HG03045 (cell line): ENCODE measurements around the gene GRAMD1B.
A peak's percentile ranks its signal among the peaks of the same experiment; 100 is the strongest.

Experiments
- ATAC-seq: cut with Tn5 transposase; IDR thresholded peaks from one replicate; pipeline ENCODE4 v1.9.1; 2021; ENCODE audit warnings: mild to moderate bottlenecking, moderate library complexity; ENCODE audit not compliant: unreplicated experiment

The GRAMD1B gene

DNA sequence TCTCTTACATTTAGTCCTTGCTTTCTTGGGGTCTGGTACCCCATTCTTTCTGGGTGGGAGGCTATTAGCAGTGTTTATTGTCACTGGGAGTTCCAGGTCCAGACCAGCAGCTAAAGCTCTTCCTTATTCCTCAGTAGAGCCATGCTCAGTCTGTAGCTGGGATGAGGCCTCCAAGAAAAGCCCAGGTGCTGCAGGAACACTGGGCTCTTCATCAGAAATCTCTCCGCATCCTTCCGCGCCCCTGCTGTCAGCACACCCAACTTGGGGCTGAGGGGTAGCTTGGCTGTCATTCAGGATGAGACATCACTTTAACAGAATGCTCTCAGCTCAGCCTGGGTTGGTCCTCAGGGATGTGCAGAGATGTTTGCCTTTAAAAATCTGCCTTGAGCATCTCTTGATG, 97.5 kb downstream of the GRAMD1B start:
- ATAC-seq, result no peak

DNA sequence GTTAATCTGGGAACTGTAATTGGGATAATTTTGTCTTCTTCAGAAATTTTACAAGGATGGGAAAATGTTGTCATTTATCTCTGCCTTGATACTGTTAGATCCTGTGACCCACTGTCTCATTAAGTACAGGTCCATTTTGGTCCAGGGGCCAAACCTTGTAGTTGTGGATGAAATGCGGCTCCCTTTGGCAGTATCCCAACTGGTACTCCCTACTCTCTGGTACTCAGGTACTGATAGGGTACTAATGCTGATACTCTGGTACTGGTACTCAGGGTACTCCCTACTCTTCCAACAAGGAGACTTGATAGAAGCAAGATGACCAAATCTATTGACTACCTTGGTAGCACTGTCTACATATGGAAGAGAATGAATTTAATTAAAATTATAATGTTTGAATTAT, 97.9 kb downstream of the GRAMD1B start:
- no peak for ATAC-seq

DNA sequence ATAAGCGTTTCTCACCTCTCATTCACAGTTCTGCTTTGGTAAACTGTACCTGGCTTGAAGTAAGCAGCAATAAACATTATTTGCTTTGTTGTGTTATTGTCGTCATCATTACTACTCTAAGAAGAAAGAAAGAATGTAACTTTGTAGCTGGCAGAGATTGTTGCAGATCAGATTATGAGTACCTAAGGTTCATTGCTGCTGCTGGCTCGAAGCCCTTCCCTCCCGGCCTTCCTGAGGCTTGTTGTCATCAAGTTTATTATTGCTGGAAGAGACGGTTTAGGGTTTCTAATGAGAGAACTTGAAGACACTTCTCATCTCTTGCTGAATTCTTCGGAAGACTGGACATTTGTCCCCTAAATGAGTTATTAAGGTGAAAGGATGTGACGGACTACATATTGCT, 101.3 kb downstream of the GRAMD1B start:
- ATAC-seq, result no peak

DNA sequence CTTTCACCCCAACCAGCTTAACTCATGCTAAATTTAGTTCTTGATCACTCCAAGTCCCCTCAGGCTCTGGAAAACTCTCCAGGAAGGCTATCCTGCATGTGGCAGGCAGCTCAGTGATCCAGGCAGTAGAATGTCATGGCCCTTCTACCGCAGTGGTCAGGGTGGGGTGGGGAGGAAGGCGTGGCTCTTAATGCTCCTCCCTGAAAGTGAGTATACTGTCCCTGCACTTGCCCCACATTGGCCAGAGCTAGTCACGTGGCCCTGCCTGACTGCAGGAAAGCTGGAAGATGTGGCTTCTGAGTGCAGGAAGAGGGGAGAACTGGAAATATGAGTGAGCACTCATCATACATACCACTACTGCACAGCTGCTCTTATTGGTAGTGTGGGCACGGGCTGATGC, 102.1 kb downstream of the GRAMD1B start:
- ATAC-seq, result no peak

DNA sequence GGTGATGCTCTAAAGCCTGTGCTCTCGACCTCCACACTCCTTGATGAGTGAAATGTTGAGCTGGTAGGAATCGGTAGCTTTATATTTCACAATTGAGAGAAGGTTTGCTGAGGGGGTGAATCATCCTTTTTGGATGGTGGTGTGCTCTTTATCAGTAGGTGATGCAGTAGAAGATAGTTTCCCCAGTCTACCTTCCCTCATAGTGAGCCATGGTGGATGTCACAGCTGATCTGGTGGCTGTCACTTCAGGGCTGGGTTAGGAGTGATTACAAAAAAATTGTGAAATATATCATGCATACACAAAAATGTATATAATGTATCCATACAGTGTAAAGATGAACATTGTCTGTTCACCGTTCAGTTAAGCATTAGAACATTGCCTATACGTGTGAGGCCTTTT, 105.3 kb downstream of the GRAMD1B start:
- ATAC-seq, result no peak

DNA sequence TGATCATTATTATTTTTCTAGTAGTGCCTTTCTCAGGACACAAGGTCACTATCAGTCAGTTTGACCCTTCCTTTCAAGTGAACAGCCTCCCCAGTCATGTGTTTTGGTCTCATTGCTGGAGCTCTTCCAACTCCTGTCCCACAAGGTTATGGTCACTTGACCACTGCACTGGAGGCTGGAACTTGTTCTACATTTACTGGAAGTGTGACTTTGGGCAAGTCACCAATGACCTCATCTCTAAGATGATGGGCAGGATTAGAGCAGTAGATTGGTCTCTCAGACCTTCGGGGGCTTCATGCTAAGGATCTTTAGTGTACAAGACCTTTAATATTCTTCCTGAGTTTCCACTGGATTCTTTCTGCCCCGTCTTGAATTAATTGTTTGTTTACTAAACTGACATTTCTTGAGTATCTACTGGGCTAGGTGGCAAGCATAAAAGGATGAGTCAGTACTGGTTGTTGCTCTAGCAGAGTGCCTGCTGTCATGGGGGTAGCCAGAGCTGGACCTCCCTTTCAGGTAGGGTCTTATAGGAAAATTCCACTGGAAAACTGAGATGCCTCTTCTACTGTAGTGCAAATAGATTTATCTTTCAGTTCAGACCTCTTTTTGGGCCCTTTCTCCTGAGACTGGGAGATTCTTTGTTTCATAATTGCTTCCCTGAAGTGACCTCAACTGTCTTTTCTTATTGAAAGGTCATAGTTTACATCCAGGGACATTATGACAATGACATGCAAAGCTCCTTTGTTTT, 106.8 kb downstream of the GRAMD1B start:
- no peak for ATAC-seq

DNA sequence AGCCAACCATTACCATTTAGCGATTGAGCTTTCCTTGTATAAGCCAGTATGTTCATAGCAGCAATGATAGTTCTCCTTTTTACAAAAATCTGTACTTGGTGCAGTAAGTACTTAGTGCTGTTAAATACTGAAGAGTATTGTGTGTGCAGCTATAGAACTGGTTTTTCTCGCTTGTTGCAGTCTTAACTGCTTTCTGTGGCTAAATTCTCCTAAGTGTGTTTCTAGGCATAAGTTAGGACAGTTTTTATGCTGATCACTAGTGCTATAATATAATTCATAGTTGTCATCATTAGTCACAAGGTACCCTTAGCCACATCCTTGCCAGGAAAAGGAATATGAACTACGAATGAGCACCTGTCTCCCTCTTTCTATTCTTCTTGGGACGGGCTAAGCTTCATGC, 107.7 kb downstream of the GRAMD1B start:
- ATAC-seq, result no peak

DNA sequence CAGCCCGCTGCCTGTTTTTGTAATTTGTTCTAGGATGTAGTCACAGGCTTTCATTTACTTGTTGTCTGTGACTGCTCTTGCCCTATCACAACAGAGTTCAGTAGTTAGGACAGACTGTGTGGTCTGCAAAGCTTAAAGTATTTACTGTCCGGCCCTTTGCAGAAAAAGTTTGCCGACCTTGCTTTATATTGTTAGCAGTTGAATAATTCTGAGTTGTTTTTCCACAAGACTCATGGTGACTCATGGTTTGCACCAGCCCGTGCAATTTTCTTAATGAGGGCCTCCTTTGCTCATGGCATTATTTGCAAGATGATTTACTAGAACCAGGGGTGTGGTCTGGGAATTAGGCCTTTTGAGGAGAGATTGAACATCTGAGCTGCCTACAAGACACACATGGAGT, 113.7 kb downstream of the GRAMD1B start:
- no peak for ATAC-seq

DNA sequence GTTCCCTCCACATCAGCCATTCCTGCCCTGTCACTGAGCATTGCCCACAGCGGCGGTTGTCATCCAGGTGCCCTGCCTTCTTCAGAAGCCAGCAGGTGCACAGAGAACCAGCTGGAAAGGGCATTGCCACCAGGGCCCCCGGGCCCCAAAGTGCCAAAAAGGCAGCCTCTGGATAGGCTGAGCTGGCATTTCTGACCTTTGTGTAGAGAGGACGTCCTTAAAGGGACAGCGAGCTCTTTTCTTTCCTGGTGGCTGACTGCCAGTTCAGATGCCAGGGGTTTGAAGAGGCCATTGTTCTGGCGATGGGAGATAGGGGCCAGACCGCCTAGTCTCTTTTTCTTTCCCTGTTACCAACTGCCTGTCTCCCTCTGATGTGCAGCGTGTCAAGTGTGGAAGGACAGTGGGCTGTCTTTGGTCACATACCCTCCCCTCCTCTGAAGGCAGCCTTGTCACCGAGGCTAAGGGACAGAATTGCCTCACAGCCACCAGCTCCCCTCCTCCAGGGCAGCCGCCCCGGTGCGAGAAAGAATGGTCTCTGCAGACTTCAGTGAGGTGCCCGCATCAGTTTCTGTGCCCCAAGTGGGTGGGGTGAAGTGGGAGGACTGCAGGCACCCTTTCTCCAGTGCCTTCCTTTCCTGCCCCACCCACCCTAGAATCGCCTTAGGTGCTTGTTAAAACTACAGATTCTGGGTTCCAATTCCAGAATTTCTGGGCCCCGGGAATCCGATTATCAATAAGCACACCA, 114.7 kb downstream of the GRAMD1B start:
- ATAC-seq, result no peak

DNA sequence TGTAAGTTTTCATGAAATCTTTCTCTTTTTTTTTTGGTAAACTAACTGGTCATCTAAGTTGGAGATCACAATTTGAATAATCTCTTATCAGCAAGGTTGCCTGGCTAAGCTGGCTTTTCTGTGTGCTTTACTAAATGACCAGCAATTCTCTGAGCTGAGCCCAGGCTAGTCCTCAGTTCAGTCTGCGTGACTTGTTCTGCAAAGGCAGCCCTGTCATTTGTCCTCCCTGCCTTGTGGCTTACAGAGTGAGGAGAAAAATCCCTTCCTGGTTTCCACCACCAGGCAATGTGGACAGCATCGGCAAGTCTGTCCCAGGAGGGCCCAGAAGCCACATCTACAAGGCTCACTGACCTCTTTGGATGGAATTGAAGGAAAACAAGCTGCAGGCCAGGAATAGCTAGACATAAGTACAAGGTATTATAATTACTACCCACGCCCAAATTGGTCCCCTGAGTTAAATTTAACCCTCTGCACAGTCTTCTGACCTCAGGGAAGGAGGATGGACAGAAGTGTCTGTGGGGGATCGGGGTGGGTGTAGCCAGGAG, 115.7 kb downstream of the GRAMD1B start:
- no peak for ATAC-seq

DNA sequence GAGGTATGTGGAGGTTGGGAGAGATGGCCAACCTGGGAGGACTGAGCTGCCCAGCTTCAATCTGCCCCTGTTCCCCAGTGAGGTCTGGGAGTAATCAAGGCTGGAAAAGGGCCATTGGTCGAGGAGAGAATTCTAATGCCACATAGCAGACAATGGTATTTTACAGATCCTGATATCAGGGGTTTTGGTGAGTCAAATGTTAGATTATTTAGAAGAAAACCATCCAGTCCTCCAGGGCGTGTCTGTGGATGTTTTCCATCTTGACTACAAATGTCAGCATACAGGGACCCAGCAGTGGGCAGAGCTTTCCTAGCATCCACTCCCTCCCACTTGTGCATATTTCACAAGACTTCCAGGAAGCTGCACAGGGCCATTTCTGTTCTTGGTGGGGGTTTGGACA, 116.4 kb downstream of the GRAMD1B start:
- no peak for ATAC-seq

DNA sequence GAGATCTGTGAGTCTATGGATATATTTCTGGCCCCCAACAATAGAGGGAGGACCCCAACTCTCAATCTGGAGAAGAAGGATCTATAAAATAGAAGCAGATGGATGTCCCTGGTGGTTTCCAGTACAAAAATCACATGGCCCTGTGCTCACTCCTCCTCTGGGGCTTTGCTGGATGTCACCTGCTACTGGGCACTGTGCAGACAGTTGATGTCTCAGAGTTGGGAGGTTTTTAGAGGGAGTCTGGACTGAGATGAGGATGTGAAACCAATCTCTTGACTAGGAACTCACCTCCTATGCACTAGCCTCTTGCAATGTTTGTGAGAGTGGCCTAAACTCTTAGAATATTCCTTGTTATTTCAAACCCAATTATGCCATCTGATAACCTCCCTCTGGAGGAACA, 117.1 kb downstream of the GRAMD1B start:
- ATAC-seq, result peak; percentile 88

DNA sequence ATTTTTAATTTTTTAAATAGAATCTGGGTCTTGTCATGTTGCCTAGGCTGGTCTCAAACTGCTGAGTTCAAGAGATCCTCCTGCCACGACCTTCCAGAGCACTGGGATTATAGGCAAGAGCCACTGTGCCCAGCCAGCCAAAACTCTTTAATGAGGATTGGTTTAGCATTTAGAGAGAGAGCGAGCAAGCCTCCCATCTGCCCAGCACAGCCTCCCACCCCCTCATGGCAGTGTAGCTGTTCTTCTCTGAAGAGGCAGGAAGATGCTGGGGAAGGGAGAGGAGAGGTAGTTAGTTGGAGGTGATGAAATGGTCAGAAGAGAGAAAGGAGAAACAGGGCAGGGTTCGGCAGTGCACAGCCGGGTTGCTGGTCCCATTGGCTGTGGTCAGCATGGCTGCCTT, 118.7 kb downstream of the GRAMD1B start:
- ATAC-seq, result no peak

DNA sequence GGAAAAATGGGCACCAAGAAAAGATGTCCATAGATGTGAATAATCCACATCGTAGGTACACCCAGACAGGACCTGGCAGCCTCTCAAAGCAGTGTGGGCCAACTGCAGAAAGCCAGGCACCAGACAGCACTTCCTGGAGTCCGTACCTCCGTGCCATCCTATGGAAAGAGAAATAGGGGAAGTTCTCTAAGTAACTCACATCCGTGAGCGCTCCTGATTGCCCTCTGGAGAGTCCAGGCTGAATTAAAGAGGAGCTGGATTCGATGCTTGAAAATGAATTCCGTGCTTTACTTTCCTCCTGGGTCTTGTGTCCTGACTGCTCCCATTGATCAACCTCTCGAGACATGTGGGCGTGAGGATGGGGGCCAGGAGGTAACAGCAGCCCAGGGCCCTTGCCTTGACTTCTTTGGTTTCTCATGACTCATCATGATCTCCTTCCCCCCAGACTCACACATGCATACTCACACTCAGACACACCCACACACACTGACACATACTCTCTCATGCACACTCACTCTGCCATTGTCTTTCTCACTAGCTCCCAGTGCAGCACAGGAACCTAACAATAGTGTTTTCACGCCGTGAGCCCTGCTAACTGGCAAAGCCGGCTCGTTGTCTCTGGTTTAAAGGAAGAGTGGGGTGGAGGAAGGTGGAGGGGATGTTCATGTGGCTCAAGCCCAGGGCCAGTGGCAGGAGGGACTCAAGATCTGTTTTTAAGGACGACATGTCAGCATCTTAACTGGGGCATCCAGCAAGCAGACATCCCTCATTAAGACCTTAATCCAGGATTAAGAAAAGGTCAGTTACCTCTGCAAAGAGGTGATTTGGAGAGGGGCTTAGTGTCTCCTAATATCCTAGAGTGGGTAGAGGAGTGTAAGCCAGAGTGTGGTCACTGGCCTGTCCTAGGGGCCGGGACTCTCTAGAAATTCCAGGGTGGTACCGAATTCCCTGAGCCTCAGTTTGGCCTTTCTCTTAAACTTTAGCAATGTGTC, 120.2 kb downstream of the GRAMD1B start:
- no peak for ATAC-seq

DNA sequence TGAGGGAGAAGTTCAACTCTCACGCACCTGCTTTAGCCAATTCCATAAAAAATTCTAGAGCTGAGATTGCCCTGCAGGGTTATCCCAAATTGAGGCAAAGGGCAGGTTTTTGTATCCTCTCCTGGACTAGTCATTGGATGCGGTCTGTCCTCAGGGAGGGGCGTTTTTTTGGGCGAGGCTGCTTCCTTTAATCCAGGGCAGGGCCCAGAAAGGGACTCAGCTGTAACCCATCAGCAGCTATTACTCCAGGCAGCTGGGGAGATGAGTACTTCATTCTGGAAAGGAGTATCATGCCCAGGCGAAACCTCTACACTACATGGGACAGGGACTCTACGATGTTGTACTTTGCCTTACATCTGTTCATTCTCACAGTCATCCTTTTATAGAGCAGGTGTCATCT, 121.0 kb downstream of the GRAMD1B start:
- ATAC-seq, result no peak

DNA sequence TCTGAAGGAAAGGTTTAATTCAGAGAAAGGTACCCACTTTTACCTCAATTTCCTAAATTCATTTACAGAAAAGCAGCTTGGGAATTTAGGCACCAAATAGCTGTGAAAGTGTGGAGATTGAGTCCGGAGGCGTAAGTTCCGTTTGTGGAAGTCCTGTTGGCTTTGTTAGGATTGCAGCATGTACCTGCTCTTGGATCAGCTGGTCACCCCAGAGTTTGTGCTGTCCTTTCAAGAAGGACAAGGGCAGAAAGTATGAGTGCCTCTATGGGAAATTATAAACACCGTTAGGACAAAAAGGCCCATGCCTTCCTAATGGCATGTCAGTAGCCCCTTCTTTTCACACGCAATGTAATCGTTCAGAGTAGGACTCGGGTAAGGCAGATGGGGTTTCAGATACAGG, 126.6 kb downstream of the GRAMD1B start:
- ATAC-seq, result no peak

DNA sequence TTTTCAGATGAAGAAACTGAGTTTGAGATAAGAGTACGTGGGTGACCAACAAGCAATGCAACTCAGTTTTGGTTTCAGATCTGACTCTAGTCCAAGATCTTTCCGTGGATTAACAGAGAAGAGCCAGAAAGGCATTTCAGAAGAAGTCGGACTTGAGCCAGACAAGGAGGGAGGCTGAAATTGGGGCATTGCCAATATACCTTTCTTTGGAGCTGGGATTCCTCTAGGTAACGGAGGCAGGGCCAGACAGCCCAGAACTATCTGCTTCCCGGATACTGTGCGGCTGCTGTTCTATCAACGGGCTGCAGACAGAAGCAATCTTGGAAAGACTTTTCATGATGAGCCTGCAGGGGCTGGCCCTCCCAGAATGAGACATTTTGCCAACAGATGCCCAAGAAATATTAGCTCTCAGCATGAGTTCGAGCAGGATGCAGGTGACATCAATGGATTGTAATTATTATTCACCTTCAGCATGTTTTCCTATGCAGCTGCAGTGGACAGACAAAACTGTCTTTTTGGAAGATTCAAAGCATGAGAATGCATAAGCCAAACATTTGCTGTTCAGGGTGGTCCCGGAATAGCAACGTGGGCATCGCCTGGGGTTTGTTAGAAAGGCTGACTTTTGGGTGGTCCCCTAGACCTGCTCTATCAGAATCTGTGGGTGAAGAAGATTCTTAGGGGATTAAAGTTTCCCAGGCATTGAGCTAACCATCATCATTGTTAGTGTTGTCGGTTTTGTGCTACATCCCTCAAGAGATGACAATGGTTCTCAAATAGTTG, 128.7 kb downstream of the GRAMD1B start:
- no peak for ATAC-seq

DNA sequence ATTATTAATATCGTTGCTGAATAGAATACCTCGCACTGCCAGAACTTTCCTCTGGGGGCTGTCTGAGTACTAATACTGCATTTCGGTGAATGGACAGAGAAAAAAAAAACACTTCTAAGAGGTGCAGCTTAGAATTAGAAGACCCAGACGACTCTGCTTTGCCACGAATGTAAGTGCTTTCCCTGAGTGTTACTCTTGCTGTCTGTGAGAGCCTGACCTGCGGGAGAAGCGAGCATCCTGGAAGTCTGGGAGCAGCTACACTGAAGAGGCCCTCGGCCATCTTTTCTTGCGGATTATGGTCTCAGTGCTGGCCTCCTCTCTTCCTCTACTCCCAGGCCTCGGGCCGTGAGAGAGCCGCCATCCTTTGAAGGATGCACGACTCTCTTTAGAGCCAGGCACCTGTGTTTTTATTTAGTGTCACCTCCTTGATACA, 129.5 kb downstream of the GRAMD1B start:
- ATAC-seq, result no peak

DNA sequence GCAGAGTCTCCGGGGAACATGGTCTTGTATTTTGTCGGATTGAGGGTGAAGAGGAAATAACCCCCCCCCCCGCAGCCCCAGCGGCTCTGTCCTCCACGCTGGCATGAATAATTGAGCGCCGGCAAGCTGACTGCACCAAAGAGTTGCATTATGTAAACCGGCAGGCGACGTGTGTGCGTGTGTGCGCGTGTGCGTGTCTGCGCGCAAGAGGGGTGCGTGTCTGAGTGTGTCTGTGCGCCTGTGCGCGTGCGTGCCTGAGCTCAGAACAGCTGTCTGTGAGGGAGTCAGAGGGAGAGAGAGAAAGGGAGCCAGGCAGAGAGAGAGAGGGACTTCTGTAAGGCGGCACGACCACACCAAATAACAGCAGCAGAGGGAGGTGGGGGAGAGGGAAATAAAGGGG, 129.9 kb downstream of the GRAMD1B start:
- ATAC-seq, result peak; percentile 85

DNA sequence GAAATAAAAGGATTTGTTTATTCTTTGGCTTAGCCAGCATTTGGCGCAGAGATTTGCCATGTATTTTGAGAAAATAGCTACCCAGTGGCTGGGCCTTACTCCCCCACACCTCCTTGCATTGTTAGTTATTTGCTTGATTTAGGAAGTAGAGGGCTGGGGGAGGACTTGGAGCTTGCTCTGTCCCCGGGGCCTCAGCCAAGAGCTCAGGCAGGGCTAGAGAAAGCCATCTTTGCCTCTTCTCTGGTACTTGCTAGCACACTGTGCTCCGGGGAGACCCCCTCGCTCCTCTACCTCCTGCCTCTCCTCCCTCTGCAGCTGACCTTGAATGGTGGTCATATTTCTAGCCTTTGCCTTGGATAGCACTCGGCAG, 131.3 kb downstream of the GRAMD1B start:
- ATAC-seq, result no peak
